GM18907 (cell line): ENCODE data around the gene EPDR1.

Experiments
- ATAC-seq: cut with Tn5 transposase; IDR thresholded peaks from one replicate; pipeline ENCODE4 v1.9.1; 2021; ENCODE audit warnings: mild to moderate bottlenecking, moderate library complexity; ENCODE audit not compliant: unreplicated experiment

Gene EPDR1

DNA sequence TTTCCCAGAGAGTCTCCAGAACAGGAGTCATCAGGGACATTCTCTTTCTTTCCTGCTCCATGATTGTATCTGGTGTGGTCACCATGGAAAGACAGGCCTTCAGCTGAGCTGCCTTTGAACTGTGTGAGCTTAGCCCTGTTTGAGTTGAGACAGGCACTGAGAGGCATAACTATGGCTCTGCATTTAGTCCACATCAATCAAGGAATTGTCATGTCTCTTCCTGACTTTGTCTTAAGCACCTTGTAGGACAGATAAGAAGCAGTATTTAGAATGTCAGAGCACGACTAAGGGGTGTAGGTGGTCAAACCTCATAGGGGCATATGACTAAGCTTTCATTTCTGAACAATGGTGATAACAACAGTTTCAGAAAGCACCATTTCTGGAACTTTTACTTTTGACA, 53.5 kb downstream of the EPDR1 start:
- no peak for ATAC-seq

DNA sequence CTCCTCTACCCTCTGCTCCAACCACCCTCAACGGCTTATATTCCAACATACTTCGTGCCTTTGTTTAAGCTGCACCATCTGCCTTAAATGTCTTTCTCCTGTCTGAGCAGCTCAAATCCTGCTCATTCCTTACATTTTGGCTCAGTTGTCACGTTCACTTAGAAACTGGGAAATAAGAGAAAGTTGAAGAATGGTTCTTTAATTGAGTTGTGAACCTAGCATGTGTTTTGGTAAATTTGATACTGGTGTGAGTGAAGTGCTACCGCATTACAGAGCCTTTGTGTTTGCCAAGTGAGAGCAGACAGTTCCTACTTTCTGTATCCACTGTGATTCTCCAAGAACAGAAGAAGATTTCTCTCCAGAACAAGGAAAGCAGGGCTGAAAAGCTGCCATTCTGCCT, 54.3 kb downstream of the EPDR1 start:
- ATAC-seq: no peak

DNA sequence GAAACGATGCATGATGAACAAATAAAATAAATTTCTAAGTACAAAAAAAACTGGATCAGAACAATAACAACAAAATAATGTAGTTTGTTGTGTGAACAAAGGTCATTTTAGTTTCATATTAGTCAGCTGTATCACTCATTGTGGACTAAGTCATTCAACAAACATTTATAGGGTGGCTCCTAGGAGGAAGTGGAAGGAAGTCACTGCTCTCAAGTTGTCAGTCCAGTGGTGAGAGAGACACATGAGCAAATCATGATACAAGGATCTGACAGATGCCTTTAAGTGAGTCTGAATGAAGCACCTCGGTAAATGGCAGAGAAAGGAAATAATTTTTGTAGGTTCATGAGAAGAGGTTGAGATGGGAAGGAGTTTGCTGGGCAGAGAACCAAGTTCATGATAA, 56.8 kb downstream of the EPDR1 start:
- ATAC-seq: no peak

DNA sequence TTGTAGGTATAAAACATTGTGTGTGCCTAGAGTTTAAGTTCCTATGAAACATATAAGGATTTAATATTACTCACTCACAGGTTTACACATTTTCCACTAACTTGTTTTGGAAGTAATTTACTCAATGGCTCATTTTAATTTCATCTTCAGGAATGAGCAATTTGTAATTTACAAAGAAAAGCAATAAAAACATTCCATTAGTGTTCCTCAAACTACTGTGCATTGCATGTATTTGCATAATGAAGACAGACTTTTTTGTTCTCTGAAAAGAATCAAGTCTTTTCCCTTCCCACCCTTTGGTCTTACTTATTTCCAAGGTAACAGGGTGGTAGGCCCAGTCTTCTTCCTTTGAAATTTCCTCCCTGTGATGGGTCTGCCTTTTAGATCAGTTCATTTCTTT, 61.2 kb downstream of the EPDR1 start:
- ATAC-seq: no peak

DNA sequence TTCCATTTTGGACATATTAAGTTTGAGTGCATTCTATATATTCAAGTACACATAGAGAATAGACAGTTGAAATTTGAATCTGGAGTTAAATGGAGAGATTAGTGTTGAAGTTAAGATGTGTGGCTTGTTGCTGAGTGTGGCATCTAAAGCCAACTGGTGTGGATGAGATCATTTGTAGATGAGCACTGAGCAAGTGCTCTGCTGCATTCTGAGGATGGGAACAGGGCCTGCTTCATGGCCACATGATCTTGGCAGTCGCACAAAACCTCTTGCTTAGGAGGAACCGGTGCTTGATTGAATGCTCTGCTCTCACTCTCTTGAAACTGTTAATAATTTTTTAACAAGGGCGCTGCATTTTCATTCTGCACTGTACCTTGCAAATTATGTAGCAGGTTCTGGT, 62.0 kb downstream of the EPDR1 start:
- ATAC-seq: no peak

DNA sequence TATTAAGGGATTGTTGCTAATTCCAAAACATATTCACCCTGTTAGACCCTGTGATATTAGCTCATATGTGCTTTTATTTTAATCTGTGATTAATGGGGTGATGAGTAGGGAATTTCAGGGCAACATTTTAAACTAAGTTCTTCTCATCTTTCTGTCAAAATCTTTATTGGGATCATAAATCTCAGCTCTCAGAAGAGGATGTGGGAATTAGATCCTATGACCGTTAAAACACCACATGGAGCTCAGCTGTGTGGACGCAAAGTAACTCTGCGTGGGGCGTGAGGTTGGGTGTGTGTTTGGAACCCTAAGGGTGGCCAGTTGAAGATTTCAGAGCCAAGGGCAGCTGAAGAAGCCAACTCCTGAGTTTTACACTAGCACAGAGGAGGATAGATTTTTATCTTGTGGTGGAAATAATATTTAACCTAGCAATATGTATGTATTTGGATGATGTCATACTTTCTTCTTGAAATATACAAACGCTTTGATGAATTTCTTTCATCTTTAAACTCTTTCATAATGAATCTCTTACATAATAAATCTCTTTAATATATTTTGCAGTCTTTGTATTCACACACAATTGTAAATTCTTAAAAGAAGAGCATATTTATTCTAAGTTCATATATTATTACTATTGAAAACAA, 64.4 kb downstream of the EPDR1 start:
- ATAC-seq: no peak

DNA sequence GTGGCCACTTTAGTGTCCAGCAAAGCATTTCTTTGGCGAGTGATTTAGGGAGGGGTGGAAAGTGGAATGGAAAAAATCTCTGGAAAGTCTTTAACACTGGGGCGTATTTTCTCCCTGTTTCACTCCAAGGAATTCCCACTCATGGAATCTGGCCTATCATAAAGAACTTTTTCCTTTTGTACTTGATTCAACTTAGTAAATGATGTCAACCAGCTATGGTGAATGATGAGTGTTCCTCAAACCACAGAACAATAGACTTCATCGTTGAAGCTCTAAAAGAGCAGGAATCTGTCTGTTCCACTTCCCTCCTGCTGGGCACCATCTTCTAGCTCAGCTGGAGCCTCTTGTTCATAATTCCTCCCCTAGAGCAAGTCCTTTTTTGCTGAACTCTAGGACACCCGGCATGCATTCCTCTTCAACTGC, 66.5 kb downstream of the EPDR1 start:
- no peak for ATAC-seq

DNA sequence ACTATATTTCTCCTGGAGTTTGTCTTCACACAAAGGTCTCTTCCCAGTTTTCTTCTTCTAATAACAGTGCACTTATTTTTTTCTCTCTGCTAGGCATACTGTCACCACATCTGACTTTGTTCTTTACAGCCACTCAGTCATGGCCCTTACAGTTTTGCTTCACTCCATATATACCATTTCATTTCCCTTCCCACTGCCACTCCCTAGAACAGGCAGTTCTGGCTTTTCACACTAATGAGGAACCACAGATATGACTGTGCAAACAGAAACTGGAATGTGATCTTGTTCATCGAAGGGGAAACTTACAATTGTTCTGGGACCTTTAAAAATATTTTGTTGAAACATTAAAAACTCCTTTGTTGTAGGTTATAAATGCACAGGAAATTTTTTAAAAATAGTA, 67.3 kb downstream of the EPDR1 start:
- no peak for ATAC-seq

DNA sequence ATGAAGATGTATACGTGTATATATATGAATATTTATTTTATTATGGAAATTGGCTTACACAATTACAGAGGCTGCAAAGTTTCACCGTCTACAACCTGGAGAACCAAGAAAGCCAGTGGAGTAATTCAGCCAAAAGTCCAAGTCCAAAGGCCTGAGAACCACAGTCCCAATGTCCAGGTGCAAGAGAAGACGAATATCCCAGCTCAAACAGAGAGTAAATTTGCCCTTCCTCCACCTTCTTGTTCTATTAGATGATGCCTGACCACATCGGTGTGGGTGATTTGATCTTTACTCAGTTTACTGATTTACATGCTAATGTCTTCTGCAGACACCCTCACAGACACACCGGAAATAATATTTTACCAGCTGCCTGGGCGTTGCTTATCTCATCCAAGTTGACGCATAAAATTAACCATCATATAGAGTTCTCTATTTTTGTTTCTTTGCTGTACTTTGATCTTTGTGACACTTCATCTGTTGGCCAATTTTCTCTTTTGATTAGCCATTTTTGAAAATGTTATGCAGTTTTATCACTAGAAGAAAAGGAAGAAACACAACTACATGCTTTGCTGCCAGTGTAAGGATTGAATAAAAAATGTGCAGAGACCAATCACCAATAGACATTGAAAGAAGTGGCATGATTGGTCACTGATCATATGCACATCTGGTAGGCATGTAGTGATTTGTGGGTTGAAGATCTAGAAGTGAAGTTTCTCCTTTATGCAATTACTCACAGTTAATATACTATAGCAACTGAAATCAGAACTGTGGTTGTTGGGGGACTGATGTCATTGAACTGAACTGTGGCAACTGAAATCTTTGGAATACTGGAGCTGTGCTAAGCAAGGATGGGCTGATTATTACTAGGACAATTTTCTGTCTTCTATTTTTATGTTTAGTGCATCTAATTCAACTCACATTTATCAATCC, 68.5 kb downstream of the EPDR1 start:
- no peak for ATAC-seq

DNA sequence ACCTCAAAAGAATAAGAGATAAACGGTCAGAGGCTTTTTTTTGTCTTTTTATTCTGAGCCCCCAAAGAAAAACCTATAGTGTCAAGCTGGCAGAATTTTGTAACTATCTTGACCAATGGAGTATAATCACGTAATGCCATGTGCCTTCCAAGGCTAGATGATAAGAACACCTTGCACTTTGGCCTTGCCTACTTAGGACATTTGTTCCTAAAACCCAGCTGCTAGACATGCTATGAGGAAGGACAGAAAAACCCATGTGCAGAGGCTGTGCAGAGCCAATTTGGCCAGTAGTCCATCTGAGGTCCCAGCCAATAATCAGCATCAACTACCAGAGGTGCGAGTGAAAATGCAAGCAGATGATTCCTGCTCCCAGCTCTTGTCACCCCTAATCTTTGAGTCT, 69.9 kb downstream of the EPDR1 start:
- ATAC-seq: no peak

DNA sequence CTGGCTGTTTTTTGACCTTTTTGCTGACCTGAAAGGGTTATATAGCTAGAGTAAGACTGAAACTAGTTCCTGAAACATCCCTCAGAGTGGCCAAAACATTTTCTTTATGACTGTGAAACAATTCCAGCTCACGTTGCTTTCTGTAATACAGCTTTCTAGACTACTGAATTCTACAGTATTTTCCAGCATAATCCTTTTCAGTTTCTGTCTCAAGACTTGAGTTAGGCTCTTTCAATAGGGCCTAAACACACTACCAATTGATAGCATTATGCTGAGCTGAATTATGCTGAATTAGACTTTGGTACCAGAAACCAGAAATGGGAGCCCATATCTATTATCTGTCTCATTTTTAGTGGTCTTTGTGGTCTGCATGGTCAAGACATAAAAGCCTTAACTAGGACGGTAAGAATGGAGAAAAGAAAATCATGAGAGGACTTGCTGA, 72.6 kb downstream of the EPDR1 start:
- ATAC-seq: peak; percentile 51

DNA sequence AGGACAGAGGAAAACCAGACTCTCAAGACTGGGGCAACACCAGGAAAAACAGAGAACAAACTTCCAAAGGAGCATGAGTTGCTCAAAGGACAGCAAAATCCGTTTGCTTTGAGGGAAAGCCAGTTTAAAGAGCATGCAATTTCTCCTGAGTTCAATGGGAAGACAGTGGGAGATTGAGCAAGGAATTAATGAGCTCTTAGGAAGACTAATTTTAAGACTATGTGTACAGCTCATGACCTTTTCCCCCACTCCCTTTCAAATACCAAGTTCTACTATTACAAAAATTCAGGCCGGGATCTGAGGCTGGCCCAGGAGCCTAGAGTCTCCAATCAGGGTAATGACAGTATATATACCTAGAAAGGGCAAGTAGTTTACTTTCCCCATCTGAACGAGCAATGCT, 79.2 kb downstream of the EPDR1 start:
- ATAC-seq: no peak

DNA sequence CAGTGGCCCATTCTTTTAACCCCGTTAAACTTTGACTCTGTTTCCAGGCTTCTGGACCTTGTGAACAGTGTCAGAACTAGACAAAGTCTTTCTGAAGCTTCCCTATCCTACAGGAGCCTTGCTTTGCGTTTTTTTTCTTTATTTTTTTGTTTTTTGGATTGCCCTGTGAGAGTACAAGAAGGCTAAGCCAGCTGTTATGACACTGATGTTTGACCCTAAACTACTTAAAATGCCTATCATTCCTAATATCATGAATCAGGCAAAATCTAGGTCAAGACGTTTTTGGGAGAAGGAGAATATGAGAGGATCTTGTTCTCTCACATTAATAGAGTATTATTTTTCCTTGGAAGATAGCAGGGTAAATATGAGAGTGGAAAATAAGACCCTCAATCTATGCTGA, 79.8 kb downstream of the EPDR1 start:
- ATAC-seq: no peak
